DMS79 treated with DMSO at 0.1 percent for 48 hours (cell line): ENCODE data around the gene JAML.

Source experiments
- DNase-seq: peaks from one replicate; lab custom pipeline; 2025; lab: John Stamatoyannopoulos, UW

JAML gene

GRCh38 chr11:118239509-118240205, 14.8 kb upstream of the JAML start:
- no peak for DNase-seq

GRCh38 chr11:118238929-118239328, 14.1 kb upstream of the JAML start:
- no peak for DNase-seq

GRCh38 chr11:118238421-118238820, 13.6 kb upstream of the JAML start:
- DNase-seq, result no peak

GRCh38 chr11:118236170-118236569, 11.4 kb upstream of the JAML start:
- DNase-seq, result no peak

- no peak for DNase-seq
Measured at GRCh38 chr11:118234833-118235232, 10.0 kb upstream of the JAML start.

GRCh38 chr11:118233850-118234249, 9.0 kb upstream of the JAML start:
- DNase-seq, result no peak

GRCh38 chr11:118233377-118233776, 8.6 kb upstream of the JAML start:
- no peak for DNase-seq

GRCh38 chr11:118232659-118233058, 7.8 kb upstream of the JAML start:
- DNase-seq, result no peak

- DNase-seq, result no peak
Measured at GRCh38 chr11:118231461-118231860, 6.7 kb upstream of the JAML start.

- DNase-seq, result no peak
Measured at GRCh38 chr11:118230088-118230487, 5.3 kb upstream of the JAML start.

GRCh38 chr11:118229274-118229847, 4.5 kb upstream of the JAML start:
- no peak for DNase-seq

GRCh38 chr11:118227865-118228785, 3.3 kb upstream of the JAML start:
- DNase-seq, result no peak

- no peak for DNase-seq
Measured at GRCh38 chr11:118226781-118227180, 2.0 kb upstream of the JAML start.

- DNase-seq, result no peak
Measured at GRCh38 chr11:118226296-118226695, 1.5 kb upstream of the JAML start.

GRCh38 chr11:118223992-118224391, 819 bp downstream of the JAML start:
- DNase-seq, result no peak

- no peak for DNase-seq
Measured at GRCh38 chr11:118223570-118223969, 1.2 kb downstream of the JAML start.

GRCh38 chr11:118222437-118222836, 2.4 kb downstream of the JAML start:
- no peak for DNase-seq

GRCh38 chr11:118221419-118221818, 3.4 kb downstream of the JAML start:
- no peak for DNase-seq

GRCh38 chr11:118219732-118220131, 5.1 kb downstream of the JAML start:
- no peak for DNase-seq

- no peak for DNase-seq
Measured at GRCh38 chr11:118219244-118219643, 5.6 kb downstream of the JAML start.

GRCh38 chr11:118217575-118217974, 7.2 kb downstream of the JAML start:
- no peak for DNase-seq

GRCh38 chr11:118216621-118217481, 8.0 kb downstream of the JAML start:
- DNase-seq, result no peak
